Measurements from ENCODE around the gene TAS2R19.
"Not testable (repeated sequence)": the region's sequence is repeated elsewhere in the genome, so short reads cannot be mapped to it uniquely, and the experiment has no call there.

Gene TAS2R19, protein sequence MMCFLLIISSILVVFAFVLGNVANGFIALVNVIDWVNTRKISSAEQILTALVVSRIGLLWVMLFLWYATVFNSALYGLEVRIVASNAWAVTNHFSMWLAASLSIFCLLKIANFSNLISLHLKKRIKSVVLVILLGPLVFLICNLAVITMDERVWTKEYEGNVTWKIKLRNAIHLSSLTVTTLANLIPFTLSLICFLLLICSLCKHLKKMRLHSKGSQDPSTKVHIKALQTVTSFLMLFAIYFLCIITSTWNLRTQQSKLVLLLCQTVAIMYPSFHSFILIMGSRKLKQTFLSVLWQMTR

DNA sequence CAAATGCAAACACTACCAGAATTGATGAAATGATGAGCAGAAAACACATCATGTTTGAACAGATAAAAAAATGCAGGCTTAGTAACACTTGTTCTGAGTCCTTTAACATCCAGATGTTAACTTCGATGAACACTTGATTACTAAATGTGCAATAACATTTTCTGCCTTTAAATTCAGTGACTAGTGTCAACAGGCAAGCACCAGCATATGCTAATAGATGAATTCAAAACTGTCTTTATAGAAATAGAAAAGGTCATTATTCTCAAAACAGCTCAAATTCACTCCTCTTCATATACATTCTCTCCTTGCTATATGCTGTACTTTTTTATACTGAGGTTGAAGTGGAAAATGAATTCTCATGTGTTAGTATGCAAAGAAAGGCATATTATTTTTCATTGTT lies at the start of gene TAS2R19:
Gene TAS2R19, minus strand, starts transcription at position 101 of the 400 bp plus-strand sequence. Its CDS starts 49 bp downstream, at position 52.
- H3K27ac ChIP-seq, result no peak within 1 kb of the TSS
- H3K9me3 ChIP-seq, result no peaks in the 10 kb centered on the region
- no peaks in the 10 kb centered on the region for H3K27me3 ChIP-seq
- H3K4me3 ChIP-seq (ENCODE audit: low read depth in 1 of 2, low read length in 1 of 2), result no peak within 1 kb of the TSS
- no peaks in the 10 kb centered on the region for H3K4me1 ChIP-seq (ENCODE audit: control insufficient read depth in 1 of 2, insufficient read depth in 1 of 2, low read depth in 1 of 2, low read length in 1 of 2)
- H3K36me3 ChIP-seq, result peaks cover 4% of the 10 kb centered on the region
- TF ChIP-seq, protein P1, sequence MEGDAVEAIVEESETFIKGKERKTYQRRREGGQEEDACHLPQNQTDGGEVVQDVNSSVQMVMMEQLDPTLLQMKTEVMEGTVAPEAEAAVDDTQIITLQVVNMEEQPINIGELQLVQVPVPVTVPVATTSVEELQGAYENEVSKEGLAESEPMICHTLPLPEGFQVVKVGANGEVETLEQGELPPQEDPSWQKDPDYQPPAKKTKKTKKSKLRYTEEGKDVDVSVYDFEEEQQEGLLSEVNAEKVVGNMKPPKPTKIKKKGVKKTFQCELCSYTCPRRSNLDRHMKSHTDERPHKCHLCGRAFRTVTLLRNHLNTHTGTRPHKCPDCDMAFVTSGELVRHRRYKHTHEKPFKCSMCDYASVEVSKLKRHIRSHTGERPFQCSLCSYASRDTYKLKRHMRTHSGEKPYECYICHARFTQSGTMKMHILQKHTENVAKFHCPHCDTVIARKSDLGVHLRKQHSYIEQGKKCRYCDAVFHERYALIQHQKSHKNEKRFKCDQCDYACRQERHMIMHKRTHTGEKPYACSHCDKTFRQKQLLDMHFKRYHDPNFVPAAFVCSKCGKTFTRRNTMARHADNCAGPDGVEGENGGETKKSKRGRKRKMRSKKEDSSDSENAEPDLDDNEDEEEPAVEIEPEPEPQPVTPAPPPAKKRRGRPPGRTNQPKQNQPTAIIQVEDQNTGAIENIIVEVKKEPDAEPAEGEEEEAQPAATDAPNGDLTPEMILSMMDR (IDR thresholded peaks at IDR 0.05), result no peak

DNA sequence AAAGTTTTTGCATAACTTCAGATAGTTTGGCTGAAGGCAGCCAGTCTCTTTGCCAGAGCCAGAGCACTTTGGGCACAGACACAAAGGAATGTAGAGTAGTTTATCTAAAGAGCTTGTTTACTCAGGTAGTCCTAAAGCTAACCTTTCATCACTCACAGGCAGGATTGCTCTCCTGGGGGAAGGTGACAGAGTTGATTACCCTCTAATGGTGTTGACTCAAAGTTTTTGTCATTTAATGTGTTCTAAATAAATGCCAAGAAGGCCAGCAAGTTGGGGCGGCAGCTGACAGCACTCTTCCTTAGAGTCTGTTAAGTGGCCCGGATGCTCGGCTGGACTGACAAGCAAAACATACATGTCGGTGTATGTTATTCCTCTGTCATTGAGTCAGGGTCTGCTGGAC lies 49.0 kb upstream of the TAS2R19 start:
- TF ChIP-seq, protein P1 (IDR thresholded peaks at IDR 0.05), result no peak
- no peak overlapping the region for H3K27ac ChIP-seq
- H3K4me3 ChIP-seq (ENCODE audit: low read depth in 1 of 2, low read length in 1 of 2), result no peak overlapping the region
- H3K27me3 ChIP-seq, result no peaks in the 10 kb centered on the region
- H3K36me3 ChIP-seq, result no peaks in the 10 kb centered on the region
- no peaks in the 10 kb centered on the region for H3K4me1 ChIP-seq (ENCODE audit: control insufficient read depth in 1 of 2, insufficient read depth in 1 of 2, low read depth in 1 of 2, low read length in 1 of 2)
- no peaks in the 10 kb centered on the region for H3K9me3 ChIP-seq

DNA sequence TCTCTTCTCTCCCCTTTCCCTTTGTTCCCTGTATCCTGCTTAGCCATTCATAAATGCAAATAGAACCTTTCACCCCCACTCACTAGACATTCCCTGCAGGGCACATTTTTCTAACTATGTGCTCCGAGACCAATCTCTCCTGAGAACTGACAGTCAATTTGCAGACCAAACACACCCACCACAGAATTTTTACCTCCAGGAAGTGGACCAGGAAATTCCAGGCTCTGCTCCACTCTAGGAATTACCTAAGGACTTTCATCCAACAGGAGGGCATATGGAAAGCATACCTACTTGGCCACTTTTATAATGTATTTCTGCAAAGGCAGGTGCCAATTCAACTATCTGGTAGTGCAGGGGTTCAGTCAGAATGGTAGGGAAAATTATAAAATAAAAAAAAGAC lies 48.6 kb upstream of the TAS2R19 start:
- Histone ChIP-seq H3K4me3 (ENCODE audit: low read depth in 1 of 2, low read length in 1 of 2) (no peak overlapping the region), H3K27me3 (no peaks in the 10 kb centered on the region), H3K27ac (no peak overlapping the region), H3K9me3 (no peaks in the 10 kb centered on the region), H3K4me1 (ENCODE audit: control insufficient read depth in 1 of 2, insufficient read depth in 1 of 2, low read depth in 1 of 2, low read length in 1 of 2) (no peaks in the 10 kb centered on the region), H3K36me3 (no peaks in the 10 kb centered on the region)
- TF ChIP-seq, protein P1 (IDR thresholded peaks at IDR 0.05), result no peak

DNA sequence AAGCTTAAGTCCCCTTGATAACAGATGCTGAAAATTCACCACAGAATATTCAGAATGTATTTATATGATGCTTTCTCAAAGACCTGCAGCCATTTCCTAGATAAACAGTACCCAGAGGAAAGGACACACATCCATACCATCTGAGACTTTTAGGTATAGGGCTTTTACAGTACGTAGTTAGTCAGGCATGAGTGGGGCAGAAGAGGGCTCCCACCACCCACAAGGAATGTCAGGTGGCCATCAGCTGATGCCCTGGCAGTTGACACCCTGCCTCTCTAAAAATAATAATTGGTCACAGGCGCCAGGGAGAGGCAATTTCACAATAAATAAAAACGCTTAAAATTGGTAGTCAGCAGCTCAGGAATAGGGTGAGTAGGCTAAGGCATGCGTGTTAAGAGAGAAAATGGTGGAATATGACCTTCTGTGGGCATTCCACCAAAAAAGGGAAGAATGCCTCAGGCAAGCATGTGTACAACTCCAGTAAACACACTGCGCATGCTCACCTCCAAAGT lies 47.5 kb upstream of the TAS2R19 start:
- Histone ChIP-seq H3K36me3 (no peaks in the 10 kb centered on the region), H3K4me1 (ENCODE audit: control insufficient read depth in 1 of 2, insufficient read depth in 1 of 2, low read depth in 1 of 2, low read length in 1 of 2) (no peaks in the 10 kb centered on the region), H3K27me3 (no peaks in the 10 kb centered on the region), H3K9me3 (no peaks in the 10 kb centered on the region), H3K27ac (no peak overlapping the region), H3K4me3 (ENCODE audit: low read depth in 1 of 2, low read length in 1 of 2) (no peak overlapping the region)
- TF ChIP-seq, protein P1 (IDR thresholded peaks at IDR 0.05), result no peak

DNA sequence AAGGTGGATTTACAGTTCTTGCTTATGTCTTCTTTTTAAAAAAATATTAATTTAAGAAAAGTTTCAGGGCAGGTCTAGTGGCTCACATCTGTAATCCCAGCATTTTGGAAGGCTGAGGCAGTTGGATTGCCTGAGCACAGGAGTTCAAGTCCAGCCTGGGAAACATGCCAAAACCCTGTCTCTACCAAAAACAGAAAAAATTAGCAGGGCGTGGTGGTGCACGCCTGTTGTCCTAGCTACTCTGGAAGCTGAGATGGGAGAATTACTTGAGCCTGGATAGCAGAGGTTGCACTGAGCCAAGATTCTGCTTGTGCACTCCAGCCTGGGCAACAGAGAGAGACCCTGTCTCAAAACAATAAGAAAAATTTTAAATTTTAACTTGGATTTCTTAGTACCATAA lies 45.1 kb upstream of the TAS2R19 start:
- no peaks in the 10 kb centered on the region for H3K9me3 ChIP-seq
- TF ChIP-seq, protein P1 (IDR thresholded peaks at IDR 0.05), result no peak
- H3K27ac ChIP-seq, result no peak overlapping the region
- no peaks in the 10 kb centered on the region for H3K36me3 ChIP-seq
- H3K27me3 ChIP-seq, result no peaks in the 10 kb centered on the region
- H3K4me3 ChIP-seq (ENCODE audit: low read depth in 1 of 2, low read length in 1 of 2), result no peak overlapping the region
- no peaks in the 10 kb centered on the region for H3K4me1 ChIP-seq (ENCODE audit: control insufficient read depth in 1 of 2, insufficient read depth in 1 of 2, low read depth in 1 of 2, low read length in 1 of 2)

DNA sequence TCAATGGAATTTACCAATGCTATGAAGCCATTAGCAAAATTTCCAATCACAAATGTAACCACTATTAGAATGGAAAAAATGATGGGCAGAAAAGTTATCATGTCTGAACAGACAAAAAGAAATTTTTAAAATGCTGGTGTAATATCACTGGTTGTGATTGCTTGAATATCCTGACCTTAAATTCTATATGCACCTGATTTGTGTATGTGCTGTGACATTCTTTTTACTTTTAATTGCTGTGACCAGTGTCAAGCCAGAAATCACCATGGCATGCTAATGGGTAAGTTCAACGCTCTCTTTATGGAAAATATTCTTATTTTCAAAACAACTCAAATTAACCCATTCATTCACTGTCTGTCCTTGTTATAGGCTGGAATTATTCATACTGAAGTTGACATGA lies 39.8 kb upstream of the TAS2R19 start, which contains the start of gene TAS2R46:
Gene TAS2R46, minus strand, starts transcription at position 101 of the 400 bp plus-strand sequence. Its CDS starts 0 bp downstream, at position 101.
- not testable (repeated sequence) for H3K27me3 ChIP-seq; H3K9me3 ChIP-seq; H3K4me1 ChIP-seq (ENCODE audit: control insufficient read depth in 1 of 2, insufficient read depth in 1 of 2, low read depth in 1 of 2, low read length in 1 of 2); H3K27ac ChIP-seq; H3K36me3 ChIP-seq; H3K4me3 ChIP-seq (ENCODE audit: low read depth in 1 of 2, low read length in 1 of 2)

Measured in neutrophil (primary cell).